Measurements from ENCODE around the gene PMPCA.

DNA sequence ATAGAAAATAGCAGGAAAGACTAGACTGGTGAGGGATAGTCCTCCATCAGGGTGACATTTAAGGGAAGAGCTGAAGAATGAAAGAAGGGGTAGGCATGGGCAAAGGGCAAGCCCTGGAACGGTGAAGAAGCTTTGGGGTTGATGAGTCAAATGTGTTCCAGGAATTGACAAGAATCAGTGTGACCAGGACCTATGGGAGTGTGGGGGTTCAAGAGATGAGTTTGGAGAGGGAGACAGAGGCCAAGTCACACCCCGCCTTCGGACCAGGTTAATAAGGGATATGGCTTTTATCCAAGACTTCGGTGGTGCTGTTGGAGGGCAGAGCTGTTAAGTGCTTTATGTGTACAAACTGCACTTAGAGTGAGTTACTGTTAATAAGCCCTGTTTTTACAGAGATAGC is 920 bp downstream of the PMPCA start:
- no peak for TF ChIP-seq CTCF (IDR thresholded peaks at IDR 0.05)
- TF ChIP-seq POLR2A (IDR thresholded peaks at IDR 0.05): no peak

Data from esophagus squamous epithelium (tissue), 4 donors.